BE2C (cell line): ENCODE data around the gene EXOC3.
A peak's percentile ranks its signal among the peaks of the same experiment; 100 is the strongest.

Experiments used
- DNase-seq: peaks from one replicate; pipeline ENCODE4 v3.0.0-alpha.2; 2020
- H3K27me3 ChIP-seq: fragments of 250-450 bp; sonication (Bioruptor Pico); 2 replicates; pipeline ENCODE4 v1.5.1; 2020; ENCODE audit warnings: mild to moderate bottlenecking
- H3K36me3 ChIP-seq: fragments of 250-450 bp; sonication (Bioruptor Pico); 2 replicates; pipeline ENCODE4 v1.5.1; 2020; ENCODE audit warnings: mild to moderate bottlenecking
- H3K4me1 ChIP-seq: fragments of 250-450 bp; sonication (Bioruptor Pico); 2 replicates; pipeline ENCODE4 v1.5.1; 2020
- H3K4me3 ChIP-seq: 2 replicates; pipeline ENCODE4 v1.5.1; 2011; ENCODE audit warnings: low read depth, low read length
- H3K9me3 ChIP-seq: fragments of 250-450 bp; sonication (Bioruptor Pico); 2 replicates; pipeline ENCODE4 v1.5.1; 2020
- CTCF ChIP-seq: IDR thresholded peaks from 2 replicates; pipeline ENCODE4 v1.5.1; 2012; ENCODE audit warnings: mild to moderate bottlenecking, low read depth, low read length

The EXOC3 gene

GRCh38 chr5:465591-466403, 22.8 kb downstream of the EXOC3 start:
- DNase-seq: no peak
- no peaks in the 10 kb centered on the region for H3K9me3 ChIP-seq
- no peak for TF ChIP-seq CTCF
- H3K4me1 ChIP-seq: no peaks in the 10 kb centered on the region
- no peak overlapping the region for H3K4me3 ChIP-seq
- peaks cover 13% of the 10 kb centered on the region for H3K36me3 ChIP-seq
- no peaks in the 10 kb centered on the region for H3K27me3 ChIP-seq

- Histone ChIP-seq H3K9me3 (no peaks in the 10 kb centered on the region), H3K4me1 (no peaks in the 10 kb centered on the region), H3K36me3 (peaks cover 20% of the 10 kb centered on the region), H3K27me3 (no peaks in the 10 kb centered on the region), H3K4me3 (no peak overlapping the region)
- TF ChIP-seq CTCF: no peak
- DNase-seq: no peak
Measured at GRCh38 chr5:466661-467310, 23.8 kb downstream of the EXOC3 start.

- no peaks in the 10 kb centered on the region for H3K9me3 ChIP-seq
- H3K4me1 ChIP-seq: no peaks in the 10 kb centered on the region
- no peak overlapping the region for H3K4me3 ChIP-seq
- TF ChIP-seq CTCF: no peak
- H3K36me3 ChIP-seq: peaks cover 8% of the 10 kb centered on the region
- H3K27me3 ChIP-seq: peaks cover 1% of the 10 kb centered on the region
- no peak for DNase-seq
Measured at GRCh38 chr5:468401-468800, 25.4 kb downstream of the EXOC3 start.

GRCh38 chr5:469752-470483, 26.9 kb downstream of the EXOC3 start:
- no peak overlapping the region for H3K4me3 ChIP-seq
- no peaks in the 10 kb centered on the region for H3K4me1 ChIP-seq
- peaks cover 10% of the 10 kb centered on the region for H3K27me3 ChIP-seq
- no peak for TF ChIP-seq CTCF
- H3K9me3 ChIP-seq: no peaks in the 10 kb centered on the region
- no peak for DNase-seq
- H3K36me3 ChIP-seq: peaks cover 8% of the 10 kb centered on the region

- DNase-seq: no peak
Measured at GRCh38 chr5:470961-471749, 28.2 kb downstream of the EXOC3 start.

More at GRCh38 chr5:470961-471749, 28.2 kb downstream of the EXOC3 start:
- peak overlapping the region; percentile 78 for H3K4me3 ChIP-seq
- no peak for TF ChIP-seq CTCF
- H3K36me3 ChIP-seq: peaks cover 8% of the 10 kb centered on the region
- no peaks in the 10 kb centered on the region for H3K9me3 ChIP-seq
- peaks cover 22% of the 10 kb centered on the region for H3K27me3 ChIP-seq
- no peaks in the 10 kb centered on the region for H3K4me1 ChIP-seq
